Stimulated activated CD8-positive, alpha-beta memory T cell treated with anti-CD3 and anti-CD28 coated beads, Interleukin-12 subunit alpha, Interleukin-12 subunit beta, amount 100 ng/mL, for 24 hours (primary cell): Measurements from ENCODE around the gene PKP4.
"Not testable (repeated sequence)": the region's sequence is repeated elsewhere in the genome, so short reads cannot be mapped to it uniquely, and the experiment has no call there.

Experiments used
- DNase-seq: peaks from one replicate; pipeline ENCODE4 v3.0.0-alpha.2; 2020; ENCODE audit errors: extremely low read depth

PKP4 gene

GRCh38 chr2:158676295-158676694 is 219.5 kb downstream of the PKP4 start:
- DNase-seq = no peak

- DNase-seq = no peak
Measured at GRCh38 chr2:158676696-158677095, 219.9 kb downstream of the PKP4 start.

GRCh38 chr2:158677542-158677941 is 220.8 kb downstream of the PKP4 start:
- DNase-seq = no peak

GRCh38 chr2:158681816-158682215 is 225.1 kb downstream of the PKP4 start:
- DNase-seq = no peak

- DNase-seq = no peak
Measured at GRCh38 chr2:158685646-158686045, 228.9 kb downstream of the PKP4 start.

- DNase-seq = no peak
Measured at GRCh38 chr2:158686210-158686691, 229.5 kb downstream of the PKP4 start.

GRCh38 chr2:158687315-158687714 is 230.6 kb downstream of the PKP4 start:
- DNase-seq = no peak

GRCh38 chr2:158688721-158689120 is 232.0 kb downstream of the PKP4 start:
- DNase-seq = no peak

- no peak for DNase-seq
Measured at GRCh38 chr2:158689391-158689790, 232.6 kb downstream of the PKP4 start.

GRCh38 chr2:158690823-158691222 is 234.1 kb downstream of the PKP4 start:
- DNase-seq = no peak

- no peak for DNase-seq
Measured at GRCh38 chr2:158691619-158692018, 234.9 kb downstream of the PKP4 start.

- DNase-seq = no peak
Measured at GRCh38 chr2:158692372-158693103, 235.8 kb downstream of the PKP4 start.

GRCh38 chr2:158693476-158693875 is 236.7 kb downstream of the PKP4 start:
- no peak for DNase-seq

GRCh38 chr2:158695305-158695704 is 238.6 kb downstream of the PKP4 start:
- no peak for DNase-seq

GRCh38 chr2:158695744-158696143 is 239.0 kb downstream of the PKP4 start:
- not testable (repeated sequence) for DNase-seq

- no peak for DNase-seq
Measured at GRCh38 chr2:158699323-158699722, 242.6 kb downstream of the PKP4 start.

- no peak for DNase-seq
Measured at GRCh38 chr2:158701101-158701500, 244.3 kb downstream of the PKP4 start.

- DNase-seq = no peak
Measured at GRCh38 chr2:158702740-158703139, 246.0 kb downstream of the PKP4 start.

- DNase-seq = not testable (repeated sequence)
Measured at GRCh38 chr2:158704724-158705465, 248.1 kb downstream of the PKP4 start.

GRCh38 chr2:158712791-158713522 is 256.2 kb downstream of the PKP4 start:
- no peak for DNase-seq

GRCh38 chr2:158713523-158714138 is 256.9 kb downstream of the PKP4 start:
- DNase-seq = no peak

GRCh38 chr2:158714420-158714819 is 257.7 kb downstream of the PKP4 start:
- no peak for DNase-seq
